GM21423 (cell line): ENCODE results near the gene COL6A6.
"Not testable (repeated sequence)": the region's sequence is repeated elsewhere in the genome, so short reads cannot be mapped to it uniquely, and the experiment has no call there.

ENCODE experiments used
- ATAC-seq: cut with Tn5 transposase; IDR thresholded peaks from one replicate; pipeline ENCODE4 v1.9.1; 2021; ENCODE audit warnings: mild to moderate bottlenecking, moderate library complexity; ENCODE audit not compliant: unreplicated experiment

Gene COL6A6

DNA sequence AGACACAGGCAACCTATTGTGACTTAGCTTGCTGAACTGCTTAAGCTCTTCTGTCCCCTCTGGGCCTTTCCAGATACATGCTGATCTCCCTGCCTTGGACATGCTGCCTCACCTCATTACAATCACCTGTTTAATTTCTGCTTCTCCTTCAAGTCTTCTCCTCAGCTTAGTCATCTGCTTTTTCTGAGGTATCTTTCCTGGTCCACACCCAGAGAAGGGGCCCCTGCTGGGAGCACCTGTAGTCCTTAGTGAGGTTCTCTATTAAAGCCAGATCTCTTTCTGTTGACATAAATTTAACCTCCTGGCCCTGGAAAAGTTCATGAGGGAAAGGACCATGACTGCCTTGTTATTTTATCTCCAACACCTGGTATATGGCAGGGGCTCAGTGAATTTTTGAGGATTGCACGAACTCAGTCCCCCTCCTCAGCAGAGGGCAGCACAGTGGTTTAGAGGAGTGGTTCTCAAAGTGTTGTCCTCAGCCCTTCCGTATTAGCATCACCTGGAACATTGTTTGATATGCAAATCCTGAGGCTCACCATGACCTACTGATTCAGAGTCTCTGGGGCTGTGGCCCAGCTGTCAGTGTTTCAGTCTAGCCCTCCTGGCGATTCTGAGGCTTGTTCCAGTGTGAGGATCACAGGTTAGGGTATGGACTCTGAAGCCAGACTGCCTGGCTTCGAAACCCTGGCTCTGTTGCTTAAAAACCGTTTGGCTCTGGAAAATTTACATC lies 12.7 kb downstream of the COL6A6 start:
- no peak for ATAC-seq

GRCh38 chr3:130533247-130533646 lies 16.3 kb downstream of the COL6A6 start:
- ATAC-seq, result no peak

- ATAC-seq, result no peak
Measured at GRCh38 chr3:130537673-130538304, 20.8 kb downstream of the COL6A6 start.

DNA sequence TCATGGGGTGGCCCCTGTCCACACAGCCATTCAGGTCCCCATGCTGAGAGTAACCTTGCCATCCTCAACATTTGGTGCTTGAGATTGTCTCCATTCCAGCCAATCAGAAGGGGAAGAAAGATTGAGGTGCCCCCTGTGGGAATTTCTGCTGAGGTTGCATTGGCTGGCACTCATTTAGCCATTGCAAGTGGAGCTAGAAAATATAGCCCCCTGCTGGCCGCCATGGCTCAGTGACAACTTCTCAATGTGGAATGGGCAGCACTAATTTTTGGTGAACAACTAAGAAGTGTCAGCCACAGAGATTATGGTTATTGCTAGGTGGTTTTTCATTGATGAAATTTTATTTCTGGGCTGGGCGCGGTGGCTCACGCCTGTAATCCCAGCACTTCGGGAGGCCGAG lies 22.0 kb downstream of the COL6A6 start:
- no peak for ATAC-seq

DNA sequence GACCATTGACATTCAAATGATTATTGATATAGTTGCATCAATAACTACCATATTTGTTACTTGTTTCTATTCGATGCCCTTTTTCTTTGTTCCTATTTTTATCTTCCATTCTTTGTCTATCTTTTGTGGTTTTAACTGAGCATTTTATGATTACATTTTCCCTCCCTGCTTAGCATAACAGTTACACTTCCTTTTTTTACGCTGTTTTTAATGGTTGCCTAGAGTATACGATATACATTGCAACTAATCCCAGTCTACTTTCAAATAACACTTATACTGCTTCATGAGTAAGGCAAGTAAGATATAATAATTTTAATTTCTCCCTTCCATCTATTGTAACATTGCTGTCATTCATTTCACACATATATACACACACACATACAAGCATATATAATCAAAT lies 26.3 kb downstream of the COL6A6 start:
- ATAC-seq, result no peak

GRCh38 chr3:130546920-130547679 lies 30.1 kb downstream of the COL6A6 start:
- no peak for ATAC-seq

GRCh38 chr3:130547680-130548065 lies 30.7 kb downstream of the COL6A6 start:
- not testable (repeated sequence) for ATAC-seq

DNA sequence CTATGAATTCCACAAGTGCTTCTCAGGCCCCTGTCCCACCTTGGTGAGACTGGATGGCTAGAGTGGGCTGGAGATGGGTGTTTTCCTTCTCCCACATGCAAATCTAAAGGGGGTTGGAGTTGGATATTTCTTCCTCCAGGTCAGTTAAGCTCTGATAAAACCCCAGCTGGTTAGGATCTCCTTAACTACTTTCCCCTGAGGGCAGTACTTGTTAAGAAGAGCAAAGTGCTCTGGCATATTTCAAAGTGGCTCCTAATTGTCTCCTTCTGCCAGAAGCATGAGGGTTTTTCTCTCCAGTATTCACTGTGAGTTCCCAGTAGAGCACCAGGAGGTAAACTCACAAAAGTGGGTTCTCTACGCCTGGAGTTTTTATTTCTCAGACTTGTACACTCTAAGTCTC lies 31.4 kb downstream of the COL6A6 start:
- ATAC-seq, result no peak

GRCh38 chr3:130557336-130558035 lies 40.5 kb downstream of the COL6A6 start:
- ATAC-seq, result no peak

DNA sequence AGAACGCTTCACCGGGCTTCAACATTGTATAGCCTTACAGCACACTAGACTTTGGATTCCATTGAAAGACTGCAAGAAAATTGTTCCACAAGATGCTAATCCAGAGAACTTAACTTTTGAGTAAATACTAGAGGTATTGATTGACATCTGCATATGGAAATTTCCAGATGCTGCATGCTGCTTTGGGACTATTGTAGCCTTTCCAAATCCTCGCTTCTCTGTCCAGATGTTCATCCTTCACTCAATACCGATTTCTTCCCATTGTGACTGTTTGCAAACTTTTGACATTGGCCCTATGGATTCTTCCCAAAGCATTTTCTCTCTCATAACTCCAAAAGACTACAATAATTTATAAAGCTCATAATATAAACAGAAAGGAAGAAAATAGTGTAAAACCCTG lies 41.4 kb downstream of the COL6A6 start:
- no peak for ATAC-seq

DNA sequence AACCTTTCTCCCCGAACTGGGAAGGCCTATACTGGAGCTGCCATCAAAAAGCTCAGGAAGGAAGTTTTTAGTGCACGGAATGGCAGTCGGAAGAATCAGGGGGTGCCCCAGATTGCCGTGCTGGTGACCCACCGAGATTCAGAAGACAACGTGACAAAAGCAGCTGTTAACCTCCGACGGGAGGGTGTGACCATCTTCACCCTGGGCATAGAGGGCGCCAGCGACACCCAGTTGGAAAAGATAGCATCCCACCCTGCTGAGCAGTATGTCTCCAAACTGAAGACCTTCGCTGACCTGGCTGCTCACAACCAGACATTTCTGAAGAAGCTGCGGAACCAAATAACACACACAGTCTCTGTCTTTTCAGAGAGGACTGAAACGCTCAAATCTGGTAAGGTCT lies 48.2 kb downstream of the COL6A6 start:
- ATAC-seq, result no peak
